RCC 7860 (cell line): ENCODE data around the gene KCNH5.

Experiments
- DNase-seq: peaks from one replicate; pipeline ENCODE4 v3.0.0-alpha.2; 2015; ENCODE audit warnings: low spot score
- FAIRE-seq: peaks from 2 replicates; lab custom pipeline; 2012; peaks lifted over from hg19 to GRCh38; lab: Jason Lieb, UNC

KCNH5 gene, protein sequence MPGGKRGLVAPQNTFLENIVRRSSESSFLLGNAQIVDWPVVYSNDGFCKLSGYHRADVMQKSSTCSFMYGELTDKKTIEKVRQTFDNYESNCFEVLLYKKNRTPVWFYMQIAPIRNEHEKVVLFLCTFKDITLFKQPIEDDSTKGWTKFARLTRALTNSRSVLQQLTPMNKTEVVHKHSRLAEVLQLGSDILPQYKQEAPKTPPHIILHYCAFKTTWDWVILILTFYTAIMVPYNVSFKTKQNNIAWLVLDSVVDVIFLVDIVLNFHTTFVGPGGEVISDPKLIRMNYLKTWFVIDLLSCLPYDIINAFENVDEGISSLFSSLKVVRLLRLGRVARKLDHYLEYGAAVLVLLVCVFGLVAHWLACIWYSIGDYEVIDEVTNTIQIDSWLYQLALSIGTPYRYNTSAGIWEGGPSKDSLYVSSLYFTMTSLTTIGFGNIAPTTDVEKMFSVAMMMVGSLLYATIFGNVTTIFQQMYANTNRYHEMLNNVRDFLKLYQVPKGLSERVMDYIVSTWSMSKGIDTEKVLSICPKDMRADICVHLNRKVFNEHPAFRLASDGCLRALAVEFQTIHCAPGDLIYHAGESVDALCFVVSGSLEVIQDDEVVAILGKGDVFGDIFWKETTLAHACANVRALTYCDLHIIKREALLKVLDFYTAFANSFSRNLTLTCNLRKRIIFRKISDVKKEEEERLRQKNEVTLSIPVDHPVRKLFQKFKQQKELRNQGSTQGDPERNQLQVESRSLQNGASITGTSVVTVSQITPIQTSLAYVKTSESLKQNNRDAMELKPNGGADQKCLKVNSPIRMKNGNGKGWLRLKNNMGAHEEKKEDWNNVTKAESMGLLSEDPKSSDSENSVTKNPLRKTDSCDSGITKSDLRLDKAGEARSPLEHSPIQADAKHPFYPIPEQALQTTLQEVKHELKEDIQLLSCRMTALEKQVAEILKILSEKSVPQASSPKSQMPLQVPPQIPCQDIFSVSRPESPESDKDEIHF

GRCh38 chr14:63045234-63045611, at the start of gene KCNH5:
Gene KCNH5 (minus strand): TSS chr14:63045458. CDS start chr14:63045186, 272 bp downstream.
- DNase-seq: no peak
- no peak for FAIRE-seq

DNA sequence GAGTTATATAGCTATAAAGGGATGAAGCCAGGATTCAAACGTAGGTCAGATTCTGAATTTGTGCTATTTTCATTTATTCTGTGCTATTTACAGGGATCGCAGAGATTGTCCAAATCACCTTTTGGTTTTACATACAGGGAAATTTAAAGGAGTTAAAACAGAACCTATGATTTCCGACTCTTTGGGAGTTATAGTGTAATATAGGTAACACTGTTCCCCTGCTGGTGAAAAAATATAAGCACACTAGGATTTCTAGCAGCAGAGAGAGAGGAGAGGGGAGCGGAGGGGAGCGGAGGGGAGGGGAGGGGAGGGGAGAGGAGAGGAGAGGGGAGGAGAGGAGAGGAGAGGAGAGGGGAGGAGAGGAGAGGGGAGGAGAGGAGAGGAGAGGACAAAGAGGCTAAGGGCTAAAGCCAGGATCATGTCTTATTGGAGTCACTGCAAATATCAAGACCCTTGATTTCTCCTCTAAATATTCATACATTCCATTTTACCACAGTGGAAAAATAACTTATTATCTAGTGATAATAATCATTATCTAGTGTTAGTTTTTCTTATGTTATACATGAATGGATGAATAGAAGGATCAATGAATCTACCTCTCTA, 46.2 kb upstream of the KCNH5 start:
- DNase-seq (no peak), FAIRE-seq (no peak)

DNA sequence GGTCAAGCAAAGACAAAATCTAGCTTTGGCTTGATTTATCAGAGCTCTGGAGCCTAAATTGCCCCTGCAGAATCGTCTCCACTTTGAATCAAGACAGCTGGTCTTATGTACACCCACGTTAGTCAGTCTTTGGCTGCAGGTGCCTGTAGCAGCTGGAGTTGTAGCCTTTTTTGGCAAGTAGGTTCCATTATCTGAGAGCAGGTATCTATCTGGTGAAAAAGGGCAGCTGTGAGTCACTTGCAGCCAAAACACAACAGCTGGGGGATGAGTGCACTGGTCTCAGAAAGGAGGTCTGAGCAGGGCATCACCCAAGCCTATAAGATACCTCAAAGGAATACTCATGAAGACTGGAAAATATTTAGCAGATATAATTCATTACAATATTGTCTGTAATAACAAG, 43.6 kb upstream of the KCNH5 start:
- DNase-seq: no peak
- FAIRE-seq: no peak

- FAIRE-seq (no peak), DNase-seq (no peak)
Observed at GRCh38 chr14:63078569-63078968, 33.3 kb upstream of the KCNH5 start.

- DNase-seq (no peak), FAIRE-seq (no peak)
Observed at GRCh38 chr14:63076488-63076887, 31.2 kb upstream of the KCNH5 start.

DNA sequence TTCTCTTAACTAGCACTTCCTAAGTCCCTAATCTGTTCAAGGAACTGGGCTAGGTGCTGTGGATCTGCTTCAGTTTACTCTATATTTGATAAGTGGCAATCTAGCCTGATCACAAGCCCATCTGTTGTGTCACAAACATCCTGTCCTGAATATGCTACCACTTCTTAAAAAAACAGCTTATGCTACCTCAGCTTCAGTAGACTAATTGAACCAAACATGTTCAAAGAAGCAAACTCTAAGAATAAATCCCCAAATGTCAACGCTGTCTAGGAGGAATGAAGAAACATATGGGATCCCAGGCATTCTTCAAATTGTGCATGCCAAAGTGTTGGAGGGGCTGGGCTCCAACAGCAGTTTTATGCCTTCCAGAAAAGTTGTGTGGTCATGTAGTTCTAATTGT, 10.4 kb upstream of the KCNH5 start:
- FAIRE-seq: no peak
- no peak for DNase-seq

DNA sequence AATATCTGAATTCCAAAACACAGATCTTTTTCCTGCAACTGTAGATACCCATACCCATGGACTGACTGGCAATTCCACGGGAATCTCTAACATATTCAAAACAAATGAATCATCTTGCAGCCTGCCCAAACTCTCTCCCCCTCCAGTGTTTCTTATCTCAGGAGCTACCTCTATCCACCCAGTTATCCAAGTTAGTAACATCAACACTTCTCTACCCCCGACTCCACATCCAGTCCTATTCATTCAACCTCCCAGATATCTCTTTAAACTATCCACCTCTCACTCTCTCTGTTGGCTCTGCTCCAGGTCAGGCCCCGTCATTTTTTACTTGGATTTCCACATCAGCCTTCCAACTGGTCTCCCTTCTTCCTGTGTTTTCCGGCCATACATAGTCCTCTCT, 6.7 kb upstream of the KCNH5 start:
- FAIRE-seq (no peak), DNase-seq (no peak)

- FAIRE-seq (no peak), DNase-seq (no peak)
Observed at GRCh38 chr14:63051301-63051700, 6.0 kb upstream of the KCNH5 start.

DNA sequence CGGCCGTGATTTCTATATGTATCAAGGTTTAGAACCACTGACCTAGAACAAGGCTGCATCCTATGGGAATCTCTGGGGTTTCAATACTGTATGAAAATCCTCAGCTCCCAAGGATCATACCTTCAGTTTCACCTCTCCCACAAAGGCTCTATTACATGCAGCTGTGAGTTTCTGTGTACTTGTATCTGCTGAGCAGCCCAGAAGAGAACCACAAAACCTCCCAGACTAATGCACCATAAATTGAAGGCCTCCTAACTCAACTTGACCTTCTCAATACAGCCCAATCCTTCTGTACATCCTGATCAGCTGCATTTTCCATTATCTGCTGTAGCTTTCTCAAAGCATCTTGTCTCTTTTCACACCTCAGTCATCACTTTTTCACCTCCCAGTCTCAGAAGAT, 5.4 kb upstream of the KCNH5 start:
- DNase-seq (no peak), FAIRE-seq (no peak)

DNA sequence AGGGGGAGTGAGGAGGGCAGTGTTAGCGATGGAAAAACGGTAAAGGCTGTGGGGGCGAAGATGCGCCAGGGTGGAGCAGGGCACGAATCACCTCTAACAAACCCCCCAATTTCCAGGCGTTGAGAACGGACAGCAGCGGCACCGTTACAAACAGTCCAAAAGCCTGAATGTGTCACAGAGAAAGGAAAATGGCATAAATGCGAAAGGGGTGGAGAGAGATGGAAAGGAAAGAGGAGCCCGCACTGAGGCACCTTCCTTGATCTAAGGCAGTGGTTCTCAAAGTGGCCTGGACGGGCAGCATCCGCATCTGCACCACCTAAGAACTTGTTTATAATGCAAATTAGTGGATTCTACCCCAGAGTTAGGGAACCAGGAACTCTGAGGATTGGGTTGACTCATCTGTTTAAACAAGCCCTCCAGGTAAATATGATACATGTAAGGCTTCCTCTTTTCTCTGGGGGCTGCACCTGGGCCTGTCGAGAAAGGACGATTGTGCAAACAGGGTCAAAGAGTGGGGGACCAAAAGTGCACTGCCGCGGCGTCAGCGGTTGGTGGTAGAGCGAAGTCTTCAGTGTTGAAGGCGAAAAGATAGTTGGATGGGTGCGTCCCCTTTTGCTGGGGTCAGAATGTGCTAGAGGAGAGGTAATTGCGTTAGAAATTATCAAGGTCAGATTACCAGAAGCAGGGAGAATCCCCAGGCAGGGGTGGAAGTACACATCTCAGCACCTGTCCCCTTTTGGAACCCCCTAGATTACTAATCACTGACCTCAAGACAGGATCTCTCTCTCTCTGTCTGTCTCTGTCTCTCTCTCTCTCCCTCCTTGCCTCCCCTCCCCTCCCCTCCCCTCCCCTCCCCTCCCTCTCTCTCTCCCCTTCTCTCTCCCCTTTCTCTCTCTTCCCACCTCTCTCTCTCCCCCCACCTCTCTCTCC, 1.3 kb upstream of the KCNH5 start:
- FAIRE-seq: no peak
- no peak for DNase-seq

- no peak for DNase-seq
Observed at GRCh38 chr14:63045612-63046320, 508 bp upstream of the KCNH5 start.

GRCh38 chr14:63039866-63040265, 5.4 kb downstream of the KCNH5 start:
- no peak for FAIRE-seq
- no peak for DNase-seq

More at GRCh38 chr14:63045612-63046320, 508 bp upstream of the KCNH5 start:
- no peak for FAIRE-seq

GRCh38 chr14:63032641-63033040, 12.6 kb downstream of the KCNH5 start:
- FAIRE-seq (no peak), DNase-seq (no peak)

- DNase-seq (no peak), FAIRE-seq (no peak)
Observed at GRCh38 chr14:63032076-63032475, 13.2 kb downstream of the KCNH5 start.

GRCh38 chr14:63030113-63030512, 15.1 kb downstream of the KCNH5 start:
- FAIRE-seq: no peak
- no peak for DNase-seq

- DNase-seq (no peak), FAIRE-seq (no peak)
Observed at GRCh38 chr14:63027719-63028118, 17.5 kb downstream of the KCNH5 start.

- FAIRE-seq: no peak
- DNase-seq: no peak
Observed at GRCh38 chr14:63026491-63026890, 18.8 kb downstream of the KCNH5 start.

GRCh38 chr14:63014621-63015020, 30.6 kb downstream of the KCNH5 start:
- DNase-seq: no peak
- no peak for FAIRE-seq

DNA sequence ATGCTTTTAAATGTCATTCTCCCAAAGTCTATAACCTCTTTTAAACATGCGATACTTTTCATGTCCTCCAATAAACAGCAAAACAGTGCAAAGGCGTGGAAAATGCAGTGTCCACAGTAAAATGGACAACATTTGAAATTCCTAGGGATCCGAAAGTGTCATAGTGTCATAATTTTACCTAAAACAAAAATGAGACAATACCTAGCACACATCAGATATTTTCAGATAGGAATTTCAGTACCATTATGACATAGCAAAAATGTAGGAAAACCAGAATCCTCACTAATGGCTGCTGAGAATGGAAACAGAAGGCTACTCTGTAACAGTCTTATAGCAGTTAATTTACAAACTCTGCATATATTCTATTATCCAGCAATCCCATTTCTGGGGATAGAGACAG, 33.1 kb downstream of the KCNH5 start:
- FAIRE-seq (no peak), DNase-seq (no peak)

DNA sequence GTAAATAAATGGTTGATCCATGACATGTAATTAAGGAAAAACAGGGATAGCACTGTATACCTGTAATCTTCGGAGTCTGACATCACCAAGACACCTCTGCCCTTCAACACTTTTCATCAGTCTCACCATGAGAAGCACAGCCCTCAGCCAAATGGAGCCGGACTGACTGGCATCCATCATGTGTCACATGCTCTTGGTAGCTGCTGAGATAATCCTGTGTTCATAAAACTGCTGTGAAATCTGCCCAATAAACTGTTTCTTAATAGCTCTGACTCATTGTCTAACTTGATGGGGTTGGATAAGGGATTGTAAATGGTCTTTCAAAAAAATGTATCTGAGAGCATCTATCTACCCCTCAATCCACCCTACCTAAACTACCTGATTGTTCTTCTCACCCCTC, 33.6 kb downstream of the KCNH5 start:
- no peak for DNase-seq
- FAIRE-seq: no peak
